GM06990 (cell line): ENCODE data around the gene LYZL6.

Experiments
- DNase-seq: peaks from one replicate; pipeline ENCODE4 v3.0.0-alpha.2; 2011; ENCODE audit not compliant: insufficient read length; ENCODE audit errors: extremely low read depth
- H3K27me3 ChIP-seq: replicated peaks from 2 replicates; pipeline ENCODE4 v1.6.0; 2011; ENCODE audit warnings: low read length; ENCODE audit not compliant: control insufficient read depth, insufficient read depth
- H3K36me3 ChIP-seq: 2 replicates; pipeline ENCODE4 v1.5.1; 2011; ENCODE audit warnings: low read length; ENCODE audit not compliant: control insufficient read depth, insufficient read depth
- H3K4me3 ChIP-seq: replicated peaks from 2 replicates; pipeline ENCODE4 v1.5.1; 2011; ENCODE audit warnings: low read depth, mild to moderate bottlenecking, control low read depth, low read length
- CTCF ChIP-seq: IDR thresholded peaks from 2 replicates; pipeline ENCODE4 v1.5.1; 2011; ENCODE audit warnings: low read length, control low read depth, mild to moderate bottlenecking, inconsistent platforms; ENCODE audit not compliant: insufficient read depth, poor library complexity, severe bottlenecking

LYZL6 gene

GRCh38 chr17:35965272-35965671 is 21.8 kb upstream of the LYZL6 start:
- no peak overlapping the region for H3K4me3 ChIP-seq

GRCh38 chr17:35963663-35964062 is 20.1 kb upstream of the LYZL6 start:
- no peak for TF ChIP-seq CTCF
- no peak for DNase-seq
- Histone ChIP-seq H3K36me3 (no peaks in the 10 kb centered on the region), H3K4me3 (no peak overlapping the region), H3K27me3 (no peaks in the 10 kb centered on the region)

More at GRCh38 chr17:35965272-35965671, 21.8 kb upstream of the LYZL6 start:
- no peaks in the 10 kb centered on the region for H3K27me3 ChIP-seq
- H3K36me3 ChIP-seq, result no peaks in the 10 kb centered on the region
- TF ChIP-seq CTCF, result no peak
- DNase-seq, result no peak

GRCh38 chr17:35953720-35954119 is 10.2 kb upstream of the LYZL6 start:
- no peaks in the 10 kb centered on the region for H3K27me3 ChIP-seq
- H3K36me3 ChIP-seq, result no peaks in the 10 kb centered on the region
- no peak for DNase-seq
- no peak overlapping the region for H3K4me3 ChIP-seq
- no peak for TF ChIP-seq CTCF

- no peak for DNase-seq
- Histone ChIP-seq H3K27me3 (no peaks in the 10 kb centered on the region), H3K4me3 (no peak overlapping the region), H3K36me3 (no peaks in the 10 kb centered on the region)
- no peak for TF ChIP-seq CTCF
Observed at GRCh38 chr17:35949401-35949800, 5.9 kb upstream of the LYZL6 start.

GRCh38 chr17:35948092-35948491 is 4.6 kb upstream of the LYZL6 start:
- no peaks in the 10 kb centered on the region for H3K27me3 ChIP-seq
- DNase-seq, result no peak
- H3K36me3 ChIP-seq, result no peaks in the 10 kb centered on the region
- TF ChIP-seq CTCF, result no peak
- no peak overlapping the region for H3K4me3 ChIP-seq

- peak; percentile 93 for TF ChIP-seq CTCF
- no peaks in the 10 kb centered on the region for H3K36me3 ChIP-seq
- no peak for DNase-seq
- no peaks in the 10 kb centered on the region for H3K27me3 ChIP-seq
- H3K4me3 ChIP-seq, result no peak overlapping the region
Observed at GRCh38 chr17:35947156-35947585, 3.7 kb upstream of the LYZL6 start.
